Activated CD4-positive, alpha-beta memory T cell treated with anti-CD3 and anti-CD28 coated beads for 36 hours (primary cell): ENCODE data around the gene APOE. TPM values are rescaled to one million over a fixed set of nuclear protein-coding genes. Genes with fewer than 3 reads are reported as not detected.
"Not testable (repeated sequence)": the region's sequence is repeated elsewhere in the genome, so short reads cannot be mapped to it uniquely, and the experiment has no call there.

Source experiments
- CTCF ChIA-PET: fragments of 350-600 bp; sonication (Branson Sonifier 250); formaldehyde crosslinking; loops from one replicate; lab custom pipeline; 2021; ENCODE audit warnings: antibody characterized with exemption, inconsistent platforms; lab: Charles Lee
- POLR2A ChIA-PET: fragments of 350-600 bp; sonication (Branson Sonifier 250); formaldehyde crosslinking; loops from one replicate; lab custom pipeline; 2021; ENCODE audit warnings: antibody characterized with exemption; lab: Charles Lee
- DNase-seq: peaks from one replicate; pipeline ENCODE4 v3.0.0-alpha.2; 2020
- H3K27ac Mint-ChIP-seq: one replicate; pipeline ENCODE4 v1.8.0; 2021; ENCODE audit warnings: mixed read lengths
- H3K27me3 Mint-ChIP-seq: one replicate; pipeline ENCODE4 v1.8.0; 2021; ENCODE audit warnings: mixed read lengths
- H3K36me3 Mint-ChIP-seq: one replicate; pipeline ENCODE4 v1.8.0; 2021; ENCODE audit warnings: mixed read lengths
- H3K4me1 Mint-ChIP-seq: one replicate; pipeline ENCODE4 v1.8.0; 2021; ENCODE audit warnings: low read depth, mixed read lengths
- H3K4me3 Mint-ChIP-seq: one replicate; pipeline ENCODE4 v1.8.0; 2021; ENCODE audit warnings: mild to moderate bottlenecking, mixed read lengths
- H3K9me3 Mint-ChIP-seq: one replicate; pipeline ENCODE4 v1.8.0; 2021; ENCODE audit warnings: mixed read lengths
- intact Hi-C: fragments of 100-400 bp; cut with micrococcal nuclease; formaldehyde crosslinking; loops from one replicate; pipeline ENCODE4 v1.15.1; 2023
- total RNA-seq, 2 experiments: library from RNA; stranded (reverse); gene quantifications; one replicate each; pipeline ENCODE4 v1.2.3, GENCODE V29; 2021

APOE gene
- under 1 TPM; 0.44 to 0.48 TPM for total RNA-seq

- DNase-seq: no peak
- H3K9me3 Mint-ChIP-seq: no peaks in the 10 kb centered on the region
- H3K27me3 Mint-ChIP-seq: peaks cover 18% of the 10 kb centered on the region
- H3K4me3 Mint-ChIP-seq: no peak within 1 kb of the TSS
- intact Hi-C loops: no loop called here
- H3K27ac Mint-ChIP-seq: no peak within 1 kb of the TSS
- H3K36me3 Mint-ChIP-seq: peaks cover 13% of the 10 kb centered on the region
- ChIA-PET CTCF (interaction anchor here (0.9 to 4.6 kb wide), 6 partner anchors 10 to 154 kb away, joined by 3 to 23 read pairs (median 9); partner anchors contain the start of gene TOMM40), POLR2A (interaction anchor here (1.0 to 1.7 kb wide), 3 partner anchors 9 to 50 kb away, joined by 3 to 5 read pairs (median 3); partner anchors contain the start of genes APOC1 and CLPTM1)
- H3K4me1 Mint-ChIP-seq: peaks cover 6% of the 10 kb centered on the region
Measured at GRCh38 chr19:44905437-44906160, at the start of gene APOE. APOE (plus strand) TSS chr19:44905796; CDS start chr19:44906625, 829 bp downstream.

GRCh38 chr19:44856421-44857083, 49.0 kb upstream of the APOE start:
- no peaks in the 10 kb centered on the region for H3K27me3 Mint-ChIP-seq
- H3K9me3 Mint-ChIP-seq: no peaks in the 10 kb centered on the region
- no peaks in the 10 kb centered on the region for H3K36me3 Mint-ChIP-seq
- no peaks in the 10 kb centered on the region for H3K4me1 Mint-ChIP-seq
- no peak overlapping the region for H3K27ac Mint-ChIP-seq
- no peak overlapping the region for H3K4me3 Mint-ChIP-seq
- POLR2A ChIA-PET: no interaction called here
- no peak for DNase-seq
- intact Hi-C loops: no loop called here
- CTCF ChIA-PET: interaction anchor here (1.5 kb wide), 1 partner anchor 12 kb away, joined by 3 read pairs; no protein-coding TSS in a partner anchor

- peaks cover 2% of the 10 kb centered on the region for H3K27me3 Mint-ChIP-seq
- intact Hi-C loops: no loop called here
- H3K9me3 Mint-ChIP-seq: no peaks in the 10 kb centered on the region
- H3K27ac Mint-ChIP-seq: no peak overlapping the region
- no peak overlapping the region for H3K4me3 Mint-ChIP-seq
- H3K36me3 Mint-ChIP-seq: no peaks in the 10 kb centered on the region
- no peaks in the 10 kb centered on the region for H3K4me1 Mint-ChIP-seq
- no peak for DNase-seq
- POLR2A ChIA-PET: no interaction called here
- CTCF ChIA-PET: interaction anchor here (1.0 to 1.3 kb wide), 3 partner anchors 73 to 202 kb away, joined by 3 to 6 read pairs (median 4); no protein-coding TSS in a partner anchor
Measured at GRCh38 chr19:44857837-44858236, 47.8 kb upstream of the APOE start.

GRCh38 chr19:44861576-44861975, 44.0 kb upstream of the APOE start:
- intact Hi-C loops, H3K9me3 Mint-ChIP-seq, H3K36me3 Mint-ChIP-seq, H3K27ac Mint-ChIP-seq, H3K4me3 Mint-ChIP-seq, POLR2A ChIA-PET, H3K4me1 Mint-ChIP-seq, H3K27me3 Mint-ChIP-seq, CTCF ChIA-PET, DNase-seq: not testable (repeated sequence)

- H3K36me3 Mint-ChIP-seq: no peaks in the 10 kb centered on the region
- no peak overlapping the region for H3K27ac Mint-ChIP-seq
- intact Hi-C loops: no loop called here
- CTCF ChIA-PET: no interaction called here
- H3K4me1 Mint-ChIP-seq: no peaks in the 10 kb centered on the region
- POLR2A ChIA-PET: no interaction called here
- no peak overlapping the region for H3K4me3 Mint-ChIP-seq
- H3K9me3 Mint-ChIP-seq: no peaks in the 10 kb centered on the region
- H3K27me3 Mint-ChIP-seq: peaks cover 2% of the 10 kb centered on the region
- DNase-seq: no peak
Measured at GRCh38 chr19:44863990-44864389, 41.6 kb upstream of the APOE start.

GRCh38 chr19:44865196-44865767, 40.3 kb upstream of the APOE start:
- no peaks in the 10 kb centered on the region for H3K36me3 Mint-ChIP-seq
- intact Hi-C loops: no loop called here
- POLR2A ChIA-PET: no interaction called here
- H3K9me3 Mint-ChIP-seq: no peaks in the 10 kb centered on the region
- no peak overlapping the region for H3K27ac Mint-ChIP-seq
- no peak for DNase-seq
- no peaks in the 10 kb centered on the region for H3K4me1 Mint-ChIP-seq
- H3K27me3 Mint-ChIP-seq: peaks cover 2% of the 10 kb centered on the region
- H3K4me3 Mint-ChIP-seq: no peak overlapping the region
- CTCF ChIA-PET: no interaction called here

GRCh38 chr19:44866664-44867063, 38.9 kb upstream of the APOE start:
- H3K4me3 Mint-ChIP-seq: no peak overlapping the region
- POLR2A ChIA-PET: no interaction called here
- H3K27ac Mint-ChIP-seq: no peak overlapping the region
- H3K27me3 Mint-ChIP-seq: peaks cover 2% of the 10 kb centered on the region
- CTCF ChIA-PET: no interaction called here
- no peaks in the 10 kb centered on the region for H3K36me3 Mint-ChIP-seq
- no peaks in the 10 kb centered on the region for H3K4me1 Mint-ChIP-seq
- DNase-seq: no peak
- no peaks in the 10 kb centered on the region for H3K9me3 Mint-ChIP-seq
- intact Hi-C loops: no loop called here

- no peaks in the 10 kb centered on the region for H3K4me1 Mint-ChIP-seq
- no peaks in the 10 kb centered on the region for H3K9me3 Mint-ChIP-seq
- DNase-seq: no peak
- intact Hi-C loops: no loop called here
- no peaks in the 10 kb centered on the region for H3K27me3 Mint-ChIP-seq
- ChIA-PET CTCF (no interaction called here), POLR2A (no interaction called here)
- H3K36me3 Mint-ChIP-seq: no peaks in the 10 kb centered on the region
- no peak overlapping the region for H3K4me3 Mint-ChIP-seq
- H3K27ac Mint-ChIP-seq: no peak overlapping the region
Measured at GRCh38 chr19:44867578-44867977, 38.0 kb upstream of the APOE start.

- Mint-ChIP-seq H3K36me3 (no peaks in the 10 kb centered on the region), H3K27ac (no peak overlapping the region), H3K27me3 (no peaks in the 10 kb centered on the region), H3K4me3 (no peak overlapping the region), H3K9me3 (no peaks in the 10 kb centered on the region), H3K4me1 (no peaks in the 10 kb centered on the region)
- DNase-seq: no peak
- ChIA-PET POLR2A (no interaction called here), CTCF (no interaction called here)
- intact Hi-C loops: no loop called here
Measured at GRCh38 chr19:44869733-44870470, 35.7 kb upstream of the APOE start.

GRCh38 chr19:44871809-44872208, 33.8 kb upstream of the APOE start:
- Mint-ChIP-seq H3K4me1 (peaks cover under 1% of the 10 kb centered on the region), H3K36me3 (no peaks in the 10 kb centered on the region), H3K27me3 (no peaks in the 10 kb centered on the region), H3K4me3 (no peak overlapping the region), H3K9me3 (no peaks in the 10 kb centered on the region), H3K27ac (no peak overlapping the region)
- intact Hi-C loops: no loop called here
- DNase-seq: no peak
- POLR2A ChIA-PET: interaction anchor here (0.6 kb wide), 1 partner anchor 218 kb away, joined by 3 read pairs; no protein-coding TSS in a partner anchor
- CTCF ChIA-PET: no interaction called here

- no peaks in the 10 kb centered on the region for H3K36me3 Mint-ChIP-seq
- H3K9me3 Mint-ChIP-seq: no peaks in the 10 kb centered on the region
- intact Hi-C loops: no loop called here
- no peak overlapping the region for H3K27ac Mint-ChIP-seq
- H3K4me3 Mint-ChIP-seq: no peak overlapping the region
- no peaks in the 10 kb centered on the region for H3K27me3 Mint-ChIP-seq
- peaks cover 5% of the 10 kb centered on the region for H3K4me1 Mint-ChIP-seq
- DNase-seq: no peak
- ChIA-PET POLR2A (no interaction called here), CTCF (no interaction called here)
Measured at GRCh38 chr19:44872661-44873060, 32.9 kb upstream of the APOE start.

- Mint-ChIP-seq H3K27ac (no peak overlapping the region), H3K4me3 (no peak overlapping the region), H3K36me3 (no peaks in the 10 kb centered on the region), H3K4me1 (peaks cover 5% of the 10 kb centered on the region), H3K27me3 (no peaks in the 10 kb centered on the region), H3K9me3 (no peaks in the 10 kb centered on the region)
- ChIA-PET CTCF (no interaction called here), POLR2A (no interaction called here)
- intact Hi-C loops: no loop called here
- DNase-seq: no peak
Measured at GRCh38 chr19:44874317-44874716, 31.3 kb upstream of the APOE start.
